SH-SY5Y (cell line): ENCODE measurements around the gene HOXD3.

Source experiments
- GATA2 ChIP-seq: IDR thresholded peaks from 2 replicates; pipeline ENCODE4 v1.6.1; 2011; ENCODE audit warnings: mild to moderate bottlenecking, low read depth, low read length
- GATA3 ChIP-seq: IDR thresholded peaks from 2 replicates; pipeline ENCODE4 v1.6.1; 2011; ENCODE audit warnings: low read depth, mild to moderate bottlenecking, low read length, moderate library complexity

- TF ChIP-seq GATA3 = no peak
- TF ChIP-seq GATA2 = no peak; the same call in 1 of the 2 replicates
Measured at GRCh38 chr2:176187200-176187898, 30.2 kb downstream of the HOXD3 start.
